ENCODE data around the gene SLITRK2.

- no peak for TF ChIP-seq CTCF (IDR thresholded peaks at IDR 0.05)
- TF ChIP-seq POLR2AphosphoS5 (IDR thresholded peaks at IDR 0.05), result no peak
- no peak for TF ChIP-seq POLR2A (IDR thresholded peaks at IDR 0.05)
- no peak for TF ChIP-seq EP300 (IDR thresholded peaks at IDR 0.05)
These were observed 44.6 kb upstream of the SLITRK2 start for GRCh38 chrX:145773006-145773405.
